Inflammatory macrophage treated with lipopolysaccharide for 4 hours (primary cell): ENCODE results near the gene SLC13A3.

Source experiments
- DNase-seq: peaks from one replicate; pipeline ENCODE4 v3.0.0-alpha.2; 2020

The SLC13A3 gene

GRCh38 chr20:46634528-46634927 is 16.7 kb downstream of the SLC13A3 start:
- DNase-seq: no peak

- DNase-seq: no peak
Observed at GRCh38 chr20:46631874-46632446, 19.3 kb downstream of the SLC13A3 start.

GRCh38 chr20:46631212-46631869 is 19.9 kb downstream of the SLC13A3 start:
- peak; percentile 98 for DNase-seq

- DNase-seq: peak; percentile 11
Observed at GRCh38 chr20:46630306-46630705, 21.0 kb downstream of the SLC13A3 start.

- no peak for DNase-seq
Observed at GRCh38 chr20:46629341-46629740, 21.9 kb downstream of the SLC13A3 start.

- DNase-seq: peak; percentile 12
Observed at GRCh38 chr20:46627234-46627633, 24.0 kb downstream of the SLC13A3 start.

- no peak for DNase-seq
Observed at GRCh38 chr20:46626758-46627157, 24.5 kb downstream of the SLC13A3 start.

GRCh38 chr20:46625875-46626373 is 25.3 kb downstream of the SLC13A3 start:
- no peak for DNase-seq

GRCh38 chr20:46624946-46625345 is 26.3 kb downstream of the SLC13A3 start:
- peak; percentile 75 for DNase-seq

- DNase-seq: no peak
Observed at GRCh38 chr20:46622165-46622564, 29.1 kb downstream of the SLC13A3 start.

GRCh38 chr20:46621492-46621891 is 29.8 kb downstream of the SLC13A3 start:
- no peak for DNase-seq

- DNase-seq: no peak
Observed at GRCh38 chr20:46619445-46619844, 31.8 kb downstream of the SLC13A3 start.

- no peak for DNase-seq
Observed at GRCh38 chr20:46618316-46619100, 32.8 kb downstream of the SLC13A3 start.

GRCh38 chr20:46614503-46614902 is 36.8 kb downstream of the SLC13A3 start:
- DNase-seq: no peak

- no peak for DNase-seq
Observed at GRCh38 chr20:46610145-46610544, 41.1 kb downstream of the SLC13A3 start.

GRCh38 chr20:46609043-46609442 is 42.2 kb downstream of the SLC13A3 start:
- no peak for DNase-seq

- DNase-seq: no peak
Observed at GRCh38 chr20:46607849-46608497, 43.3 kb downstream of the SLC13A3 start.

- DNase-seq: no peak
Observed at GRCh38 chr20:46607191-46607848, 43.9 kb downstream of the SLC13A3 start.

GRCh38 chr20:46606817-46607190 is 44.5 kb downstream of the SLC13A3 start:
- no peak for DNase-seq

- no peak for DNase-seq
Observed at GRCh38 chr20:46605978-46606816, 45.1 kb downstream of the SLC13A3 start.

GRCh38 chr20:46605181-46605580 is 46.1 kb downstream of the SLC13A3 start:
- DNase-seq: no peak
